ENCODE results near the gene CHST8. TPM values are rescaled to one million over a fixed set of nuclear protein-coding genes. Genes with fewer than 3 reads are reported as not detected.

CHST8 gene
- total RNA-seq, 2 donors from 2014 or later, result 1.6 to 3.8 TPM

DNA sequence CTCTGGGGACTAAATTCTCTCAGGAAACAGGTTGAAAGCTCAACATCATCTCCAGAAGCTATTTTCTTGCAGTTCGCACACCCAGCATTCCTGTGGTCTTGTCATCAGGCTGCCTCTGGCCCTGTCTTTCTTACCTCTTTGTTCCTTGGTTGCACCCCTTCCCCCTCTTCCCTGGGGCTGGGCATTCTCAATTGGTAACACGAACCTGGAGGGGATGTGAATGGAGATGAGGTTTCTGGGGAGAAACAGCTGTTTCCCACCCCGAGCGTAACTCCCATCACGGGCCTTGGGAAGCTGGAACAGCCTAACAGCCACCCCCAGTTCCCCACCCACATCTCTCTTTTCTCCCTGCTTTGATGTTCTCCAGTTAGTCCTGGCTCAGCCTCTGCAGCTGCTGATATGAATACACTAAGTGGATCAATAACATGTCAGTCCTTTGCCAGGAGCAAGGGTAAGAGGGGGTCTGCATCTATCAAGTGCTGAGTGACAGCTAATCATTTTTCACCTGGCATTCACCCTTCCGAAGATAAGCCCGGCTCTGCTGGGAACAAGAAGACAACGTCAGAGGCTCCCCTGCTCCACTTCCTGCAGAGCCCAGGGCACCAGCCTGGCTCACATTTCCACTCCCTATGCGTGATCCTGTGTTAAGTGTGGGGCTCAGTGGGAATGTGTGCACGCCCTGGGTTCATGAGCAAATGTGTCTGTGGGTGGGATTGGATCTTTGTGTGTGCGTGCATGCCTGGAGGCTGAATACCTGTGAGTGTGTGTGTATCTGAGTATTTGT, 100.9 kb downstream of the CHST8 start:
- Mint-ChIP-seq H3K4me3 (no peak overlapping the region), H3K36me3 (ENCODE audit: low read depth) (no peaks in the 10 kb centered on the region), H3K27me3 (ENCODE audit: insufficient read depth) (no peaks in the 10 kb centered on the region), H3K4me1 (peaks cover 10% of the 10 kb centered on the region), H3K9me3 (no peaks in the 10 kb centered on the region), H3K27ac (no peak overlapping the region)
- H3K27ac ChIP-seq (ENCODE audit: low read depth, low read length), result no peak overlapping the region
- no peak for DNase-seq
- no peak overlapping the region for H3K4me3 ChIP-seq (ENCODE audit: low read length)
- H3K9ac ChIP-seq (ENCODE audit: extremely low read depth, low read length, poor library complexity, severe bottlenecking), result no peak overlapping the region
- TF ChIP-seq, protein P1, sequence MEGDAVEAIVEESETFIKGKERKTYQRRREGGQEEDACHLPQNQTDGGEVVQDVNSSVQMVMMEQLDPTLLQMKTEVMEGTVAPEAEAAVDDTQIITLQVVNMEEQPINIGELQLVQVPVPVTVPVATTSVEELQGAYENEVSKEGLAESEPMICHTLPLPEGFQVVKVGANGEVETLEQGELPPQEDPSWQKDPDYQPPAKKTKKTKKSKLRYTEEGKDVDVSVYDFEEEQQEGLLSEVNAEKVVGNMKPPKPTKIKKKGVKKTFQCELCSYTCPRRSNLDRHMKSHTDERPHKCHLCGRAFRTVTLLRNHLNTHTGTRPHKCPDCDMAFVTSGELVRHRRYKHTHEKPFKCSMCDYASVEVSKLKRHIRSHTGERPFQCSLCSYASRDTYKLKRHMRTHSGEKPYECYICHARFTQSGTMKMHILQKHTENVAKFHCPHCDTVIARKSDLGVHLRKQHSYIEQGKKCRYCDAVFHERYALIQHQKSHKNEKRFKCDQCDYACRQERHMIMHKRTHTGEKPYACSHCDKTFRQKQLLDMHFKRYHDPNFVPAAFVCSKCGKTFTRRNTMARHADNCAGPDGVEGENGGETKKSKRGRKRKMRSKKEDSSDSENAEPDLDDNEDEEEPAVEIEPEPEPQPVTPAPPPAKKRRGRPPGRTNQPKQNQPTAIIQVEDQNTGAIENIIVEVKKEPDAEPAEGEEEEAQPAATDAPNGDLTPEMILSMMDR (conservative IDR thresholded peaks at IDR 0.05), result no peak
- no peaks in the 10 kb centered on the region for H3K36me3 ChIP-seq (ENCODE audit: control insufficient read depth, insufficient read depth, low read length)
- no peaks in the 10 kb centered on the region for H3K9me3 ChIP-seq (ENCODE audit: control insufficient read depth, low read length)
- WGBS, 2 experiments (ENCODE audit: insufficient coverage in 1 of 2, insufficient read length in 1 of 2), result 79 to 93% methylated on average over 6 to 11 of the region's 11 CpGs
- H3K4me1 ChIP-seq (ENCODE audit: control insufficient read depth, insufficient read depth, low read length), result no peaks in the 10 kb centered on the region
- no peaks in the 10 kb centered on the region for H3K27me3 ChIP-seq (ENCODE audit: control insufficient read depth, insufficient read depth, low read length, poor library complexity, severe bottlenecking)

DNA sequence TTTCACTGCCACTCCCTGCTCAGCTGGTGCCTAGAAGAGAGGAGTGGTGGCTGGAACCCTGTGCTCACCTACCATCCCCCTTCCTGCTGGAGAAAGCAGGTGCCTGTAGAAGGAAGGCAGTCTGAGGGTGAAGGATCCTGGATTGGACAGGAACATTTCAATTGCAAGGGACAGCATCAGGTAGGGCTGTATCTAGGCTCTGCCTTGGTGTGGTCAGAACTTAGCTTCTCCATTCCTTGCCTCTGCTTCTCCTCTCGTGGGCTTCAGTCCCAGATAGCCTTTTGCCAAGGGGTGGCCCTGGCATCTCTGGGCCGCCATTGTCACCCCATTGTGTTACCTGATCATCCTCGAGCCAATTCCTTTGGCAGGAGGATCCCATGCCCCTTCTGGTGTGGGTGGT, 101.8 kb downstream of the CHST8 start:
- Histone ChIP-seq H3K9ac (ENCODE audit: extremely low read depth, low read length, poor library complexity, severe bottlenecking) (no peak overlapping the region), H3K27me3 (ENCODE audit: control insufficient read depth, insufficient read depth, low read length, poor library complexity, severe bottlenecking) (no peaks in the 10 kb centered on the region), H3K27ac (ENCODE audit: low read depth, low read length) (no peak overlapping the region), H3K4me1 (ENCODE audit: control insufficient read depth, insufficient read depth, low read length) (no peaks in the 10 kb centered on the region), H3K4me3 (ENCODE audit: low read length) (no peak overlapping the region), H3K9me3 (ENCODE audit: control insufficient read depth, low read length) (no peaks in the 10 kb centered on the region), H3K36me3 (ENCODE audit: control insufficient read depth, insufficient read depth, low read length) (no peaks in the 10 kb centered on the region)
- Mint-ChIP-seq H3K4me1 (peaks cover 10% of the 10 kb centered on the region), H3K27me3 (ENCODE audit: insufficient read depth) (no peaks in the 10 kb centered on the region), H3K9me3 (no peaks in the 10 kb centered on the region), H3K36me3 (ENCODE audit: low read depth) (no peaks in the 10 kb centered on the region), H3K4me3 (no peak overlapping the region), H3K27ac (no peak overlapping the region)
- no peak for DNase-seq
- WGBS, 2 experiments (ENCODE audit: insufficient coverage in 1 of 2, insufficient read length in 1 of 2), result 91 to 100% methylated on average over 1 to 3 of the region's 3 CpGs
- TF ChIP-seq, protein P1 (conservative IDR thresholded peaks at IDR 0.05), result no peak

DNA sequence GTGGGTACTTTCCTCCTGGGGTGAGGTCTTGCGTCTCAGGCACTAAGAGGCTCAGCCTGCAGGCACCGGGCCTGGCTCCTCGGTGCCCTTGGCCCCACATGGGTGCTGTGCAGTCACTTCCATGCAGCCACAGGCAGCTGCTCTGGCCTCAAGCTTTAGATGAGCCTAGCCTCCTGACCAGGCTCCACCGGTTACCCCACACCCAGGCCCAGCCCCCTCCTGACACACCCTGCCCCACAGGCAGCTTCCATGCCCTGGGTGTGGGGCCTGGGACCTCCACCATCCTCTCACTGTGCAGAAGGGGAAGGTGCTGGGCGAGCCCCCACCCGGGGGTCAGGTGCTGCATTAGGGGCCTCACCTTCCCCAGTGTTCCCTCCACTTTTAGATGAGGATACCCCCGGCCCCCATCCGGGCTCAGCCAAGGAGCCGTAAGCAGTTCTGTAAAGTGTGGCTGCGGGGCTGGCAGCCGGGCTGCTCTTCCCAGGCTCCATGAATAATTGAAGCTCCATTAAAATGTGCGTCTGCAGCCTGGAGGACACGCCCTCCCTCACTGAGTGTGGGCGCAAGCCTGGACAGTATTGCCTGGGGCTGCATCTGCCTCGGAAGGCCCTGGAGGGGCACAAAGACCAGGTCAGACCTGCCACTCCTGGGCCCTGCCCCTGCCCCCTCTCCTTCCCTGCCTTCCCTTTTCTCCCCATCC, 102.4 kb downstream of the CHST8 start:
- Mint-ChIP-seq H3K27ac (no peak overlapping the region), H3K27me3 (ENCODE audit: insufficient read depth) (no peaks in the 10 kb centered on the region), H3K4me3 (no peak overlapping the region), H3K4me1 (peaks cover 10% of the 10 kb centered on the region), H3K9me3 (no peaks in the 10 kb centered on the region), H3K36me3 (ENCODE audit: low read depth) (no peaks in the 10 kb centered on the region)
- no peak overlapping the region for H3K4me3 ChIP-seq (ENCODE audit: low read length)
- H3K27me3 ChIP-seq (ENCODE audit: control insufficient read depth, insufficient read depth, low read length, poor library complexity, severe bottlenecking), result no peaks in the 10 kb centered on the region
- no peak for DNase-seq
- H3K9ac ChIP-seq (ENCODE audit: extremely low read depth, low read length, poor library complexity, severe bottlenecking), result no peak overlapping the region
- TF ChIP-seq, protein P1 (conservative IDR thresholded peaks at IDR 0.05), result no peak
- peak overlapping the region; percentile 83 for H3K27ac ChIP-seq (ENCODE audit: low read depth, low read length)
- no peaks in the 10 kb centered on the region for H3K36me3 ChIP-seq (ENCODE audit: control insufficient read depth, insufficient read depth, low read length)
- no peaks in the 10 kb centered on the region for H3K9me3 ChIP-seq (ENCODE audit: control insufficient read depth, low read length)
- H3K4me1 ChIP-seq (ENCODE audit: control insufficient read depth, insufficient read depth, low read length), result no peaks in the 10 kb centered on the region
- 91 to 92% methylated on average over 5 to 15 of the region's 15 CpGs for WGBS, 2 experiments (ENCODE audit: insufficient coverage in 1 of 2, insufficient read length in 1 of 2)

Data from endodermal cell (in vitro differentiated cells).